CMK (cell line): Measurements from ENCODE around the gene CHMP3.
"Not testable (repeated sequence)": the region's sequence is repeated elsewhere in the genome, so short reads cannot be mapped to it uniquely, and the experiment has no call there.

Source experiments
- DNase-seq: peaks from one replicate; pipeline ENCODE4 v3.0.0-alpha.2; 2010; ENCODE audit warnings: low read depth

Gene CHMP3

GRCh38 chr2:86507600-86507999 is 55.6 kb downstream of the CHMP3 start:
- no peak for DNase-seq

- DNase-seq: no peak
Measured at GRCh38 chr2:86500325-86501083, 62.7 kb downstream of the CHMP3 start.

DNA sequence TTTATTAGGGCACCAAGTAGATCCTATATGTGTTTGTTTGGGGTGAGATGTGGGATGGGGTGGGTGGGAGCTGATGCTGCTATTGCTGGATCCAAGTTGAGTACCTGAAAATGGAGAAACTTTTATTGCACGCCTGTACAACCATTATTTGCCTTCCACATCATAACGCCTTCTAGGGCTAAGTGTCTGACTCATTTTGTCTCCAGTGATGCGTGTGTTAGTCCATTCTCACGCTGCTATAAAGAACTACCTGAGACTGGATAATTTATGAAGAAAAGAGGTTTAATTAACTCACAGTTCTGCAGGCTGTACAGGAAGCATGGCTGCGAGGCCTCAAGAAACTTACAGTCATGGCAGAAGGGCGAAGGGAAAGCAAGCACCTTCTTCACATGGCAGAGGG is 63.9 kb downstream of the CHMP3 start:
- no peak for DNase-seq

- no peak for DNase-seq
Measured at GRCh38 chr2:86498468-86499260, 64.6 kb downstream of the CHMP3 start.

GRCh38 chr2:86496391-86496790 is 66.9 kb downstream of the CHMP3 start:
- not testable (repeated sequence) for DNase-seq

GRCh38 chr2:86492048-86492453 is 71.2 kb downstream of the CHMP3 start:
- no peak for DNase-seq

DNA sequence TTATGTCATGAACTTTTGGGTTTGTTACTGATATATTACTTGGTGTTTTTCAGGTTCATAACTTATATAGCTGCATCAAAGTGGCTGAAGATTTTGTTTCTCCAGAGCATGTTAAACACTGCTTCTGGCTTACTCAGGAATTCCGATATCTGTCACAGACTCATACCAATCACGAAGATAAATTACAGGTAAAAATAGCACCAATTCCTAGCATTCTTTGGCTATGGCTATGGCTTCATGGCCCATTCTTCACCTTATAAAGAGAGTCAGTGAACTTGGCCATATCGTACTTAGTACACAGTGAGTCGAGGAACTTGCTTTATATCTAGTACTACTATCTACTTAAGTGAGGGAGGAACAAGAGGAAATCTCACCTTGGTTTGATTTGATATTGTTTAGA is 72.2 kb downstream of the CHMP3 start:
- DNase-seq: no peak

DNA sequence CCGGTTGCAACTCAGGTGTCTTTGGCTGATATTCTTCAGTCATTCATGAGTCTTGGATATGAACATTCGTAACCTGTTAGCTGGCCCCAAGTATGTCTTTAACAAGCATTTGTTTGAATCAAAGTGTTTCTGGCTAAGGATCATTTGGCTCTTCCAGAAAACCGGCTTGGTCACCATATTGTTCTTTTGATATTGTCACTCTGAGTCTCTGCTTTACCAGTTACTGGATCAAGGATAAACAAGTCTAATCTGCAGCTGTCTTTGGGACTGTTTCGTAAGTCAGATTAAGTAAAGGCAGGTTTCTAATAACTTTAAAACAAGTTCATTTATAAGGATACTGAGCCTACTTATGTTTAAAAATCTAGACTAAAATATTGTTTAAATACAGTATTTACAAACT is 73.0 kb downstream of the CHMP3 start:
- DNase-seq: no peak

DNA sequence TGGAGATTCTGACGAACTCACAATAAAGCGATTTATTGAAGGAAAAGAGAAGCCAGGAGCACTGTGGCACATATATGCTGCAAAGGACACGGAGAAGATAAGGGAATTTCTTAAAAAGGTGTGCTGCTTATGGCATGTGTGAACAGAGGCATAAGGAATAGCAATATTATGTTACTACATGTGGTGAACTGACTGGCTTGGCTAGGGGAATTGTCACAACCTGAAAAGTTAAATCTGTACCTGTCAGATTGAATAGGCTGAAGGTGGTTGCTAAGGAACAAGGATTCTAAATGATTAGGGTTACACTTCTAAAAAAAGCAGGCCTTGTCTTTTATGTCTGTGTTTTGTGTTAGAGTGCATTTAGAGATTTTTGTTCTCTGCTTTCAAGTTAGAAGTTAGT is 73.7 kb downstream of the CHMP3 start:
- DNase-seq: no peak

DNA sequence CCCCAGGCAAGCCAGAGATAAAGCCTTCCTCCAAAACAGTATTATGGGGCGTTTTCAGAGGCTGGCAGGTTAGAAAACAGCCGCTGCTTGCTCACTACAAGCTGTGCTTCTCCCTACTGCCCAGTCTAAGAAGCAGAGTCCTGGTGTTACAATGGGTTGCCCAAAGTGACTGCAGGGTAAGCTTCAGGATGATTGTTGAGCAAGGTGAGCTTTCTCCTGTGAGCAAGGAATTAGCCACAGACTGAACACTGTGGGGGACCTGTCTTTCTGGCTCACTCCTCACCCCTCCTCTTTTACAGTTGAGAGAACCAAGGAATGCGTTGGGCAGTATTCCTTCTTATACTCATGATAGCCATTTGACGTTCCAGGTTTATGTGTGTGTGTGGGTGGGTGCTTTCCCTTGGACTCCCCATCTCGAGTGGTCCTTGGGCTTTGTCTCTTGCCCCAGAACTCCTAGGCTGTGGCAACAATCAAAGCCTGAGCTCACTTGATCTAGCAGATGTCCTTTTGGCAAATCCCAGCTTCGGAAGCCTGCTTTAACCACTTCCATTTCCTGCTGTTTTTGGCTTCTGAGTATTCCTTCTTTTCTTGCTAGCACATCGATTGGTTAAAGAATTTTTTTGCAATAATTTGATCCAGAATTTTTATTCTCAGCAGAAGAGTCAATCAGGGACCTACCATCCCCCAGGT is 74.5 kb downstream of the CHMP3 start:
- DNase-seq: no peak

- no peak for DNase-seq
Measured at GRCh38 chr2:86487062-86487461, 76.2 kb downstream of the CHMP3 start.

DNA sequence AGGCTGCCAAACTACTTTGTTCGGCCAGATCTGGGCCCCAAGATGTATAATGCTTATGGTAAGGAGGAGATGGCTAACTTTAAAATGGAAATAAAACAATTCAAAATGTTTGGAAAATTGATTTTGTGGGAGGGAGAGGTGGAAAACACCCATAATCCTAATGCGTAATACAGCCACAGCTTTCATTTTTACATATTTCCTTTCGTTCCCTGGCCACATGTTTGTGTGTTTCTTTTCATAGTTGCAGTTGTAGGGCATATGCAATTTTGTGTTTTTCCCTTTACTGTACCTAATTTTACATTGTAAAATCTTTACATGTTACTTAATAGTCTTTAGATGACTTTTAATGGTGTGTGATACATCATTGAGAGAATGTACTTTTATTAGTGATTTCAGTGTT is 77.4 kb downstream of the CHMP3 start:
- DNase-seq: no peak

- no peak for DNase-seq
Measured at GRCh38 chr2:86485103-86485502, 78.1 kb downstream of the CHMP3 start.

DNA sequence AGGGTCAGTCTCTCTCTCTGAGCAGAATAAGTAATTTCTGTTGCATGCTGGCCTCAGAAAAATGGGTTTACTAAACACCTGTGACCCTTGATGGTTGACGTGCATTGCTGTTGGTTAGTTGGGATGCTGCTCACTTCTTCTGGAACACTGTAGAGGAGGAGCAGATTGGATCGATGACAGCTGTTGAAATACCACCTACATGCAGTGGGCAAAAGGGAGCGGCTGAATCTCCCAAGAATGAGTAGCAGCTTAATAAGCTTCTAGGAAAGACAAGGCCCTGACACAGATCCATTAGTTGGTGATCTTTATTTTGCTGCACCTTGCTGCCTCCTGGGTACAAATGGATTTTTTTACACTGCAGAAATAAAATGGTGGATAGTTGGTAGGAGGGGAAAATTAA is 78.9 kb downstream of the CHMP3 start:
- DNase-seq: no peak

DNA sequence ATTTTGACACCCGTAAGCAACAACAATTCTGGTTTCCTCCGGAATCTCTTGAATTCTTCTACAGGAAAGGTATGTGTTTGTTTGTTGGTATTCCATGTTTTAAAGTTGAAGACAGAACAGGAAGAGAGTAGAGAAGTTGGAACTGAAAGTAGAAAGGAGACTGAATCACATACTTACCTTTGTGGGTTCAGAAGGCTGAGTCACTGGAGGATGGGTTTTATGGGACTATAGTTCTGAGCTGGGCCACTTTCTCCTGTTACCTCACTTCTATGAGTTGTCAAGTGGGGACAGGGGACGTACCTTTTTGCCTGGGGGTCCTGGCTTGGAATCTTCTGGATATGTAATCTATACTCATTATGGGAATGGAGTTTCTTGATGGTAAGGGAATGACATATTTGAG is 81.2 kb downstream of the CHMP3 start:
- no peak for DNase-seq

DNA sequence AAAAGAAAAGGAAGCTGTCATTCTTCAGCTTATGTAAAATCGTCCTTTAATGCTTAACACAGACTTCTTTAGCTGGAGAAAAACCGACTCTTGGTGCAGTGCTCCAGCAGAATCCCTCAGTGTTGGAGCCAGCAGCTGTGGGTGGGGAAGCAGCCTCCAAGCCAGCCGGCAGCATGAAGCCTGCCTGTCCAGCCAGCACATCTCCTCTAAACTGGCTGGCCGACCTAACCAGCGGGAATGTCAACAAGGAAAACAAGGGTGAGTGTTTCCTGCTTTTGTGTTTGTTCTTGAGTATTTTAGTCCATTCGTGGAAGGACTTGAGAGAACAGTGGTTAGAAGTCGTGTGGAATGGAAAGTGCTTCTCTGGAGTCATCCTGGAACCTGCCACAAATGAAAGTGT is 83.1 kb downstream of the CHMP3 start:
- DNase-seq: no peak

DNA sequence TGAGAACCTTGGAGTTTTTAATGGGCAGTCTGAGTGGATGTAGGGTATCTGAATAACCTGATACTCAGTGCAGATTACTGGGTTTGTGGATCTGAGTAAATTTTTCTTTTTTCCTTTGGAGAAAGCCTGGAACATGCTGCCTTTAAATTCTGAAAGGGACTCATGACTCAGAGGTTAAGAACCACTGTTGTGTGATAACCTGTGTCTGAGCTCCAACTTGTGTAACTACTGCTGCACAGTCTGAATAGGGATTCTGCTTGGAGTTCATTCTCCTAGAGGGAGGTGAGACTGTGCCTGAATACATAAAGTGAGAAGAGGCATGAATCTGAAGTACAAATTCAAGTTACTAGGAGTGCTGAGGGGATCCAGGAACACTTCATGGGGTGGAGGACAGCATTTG is 85.9 kb downstream of the CHMP3 start:
- DNase-seq: no peak

- DNase-seq: no peak
Measured at GRCh38 chr2:86476918-86477317, 86.3 kb downstream of the CHMP3 start.

GRCh38 chr2:86476092-86476491 is 87.2 kb downstream of the CHMP3 start:
- DNase-seq: no peak

DNA sequence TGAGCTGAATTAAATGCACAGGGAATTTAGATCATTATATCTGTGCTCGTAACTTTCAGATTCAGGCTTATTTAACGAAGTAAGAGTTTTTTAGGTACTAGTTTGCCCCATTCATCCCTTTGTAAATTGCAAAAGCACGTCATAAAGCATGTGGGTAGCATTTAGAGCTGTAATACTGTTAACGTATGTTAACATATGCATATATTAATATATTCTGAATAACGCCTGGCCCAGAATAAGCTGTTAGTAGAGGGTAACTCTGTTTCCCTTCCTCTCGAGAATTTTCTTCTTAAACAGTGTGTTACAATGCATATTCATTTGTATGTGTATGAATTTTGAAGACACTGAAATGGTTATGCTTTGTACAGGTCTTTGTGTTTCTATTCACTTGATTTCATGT is 91.6 kb downstream of the CHMP3 start:
- no peak for DNase-seq

DNA sequence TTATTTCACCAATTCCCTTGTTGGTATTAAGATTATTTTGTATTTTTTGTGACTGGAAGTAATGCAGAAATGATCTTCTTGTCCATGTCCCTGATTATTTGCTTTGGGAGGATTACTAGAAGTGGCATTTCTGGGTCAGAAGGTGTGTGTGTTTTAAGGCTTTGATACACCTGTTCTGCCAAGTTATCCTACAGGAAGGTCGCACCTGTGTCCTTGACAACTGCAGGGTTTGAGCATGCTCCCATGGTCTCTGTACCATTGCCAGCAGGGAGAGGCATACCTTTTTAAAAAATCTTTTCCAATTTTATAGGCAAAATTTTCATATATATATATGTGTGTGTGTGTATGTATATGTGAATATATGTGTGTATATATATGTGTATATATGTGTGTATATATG is 92.4 kb downstream of the CHMP3 start:
- DNase-seq: no peak

DNA sequence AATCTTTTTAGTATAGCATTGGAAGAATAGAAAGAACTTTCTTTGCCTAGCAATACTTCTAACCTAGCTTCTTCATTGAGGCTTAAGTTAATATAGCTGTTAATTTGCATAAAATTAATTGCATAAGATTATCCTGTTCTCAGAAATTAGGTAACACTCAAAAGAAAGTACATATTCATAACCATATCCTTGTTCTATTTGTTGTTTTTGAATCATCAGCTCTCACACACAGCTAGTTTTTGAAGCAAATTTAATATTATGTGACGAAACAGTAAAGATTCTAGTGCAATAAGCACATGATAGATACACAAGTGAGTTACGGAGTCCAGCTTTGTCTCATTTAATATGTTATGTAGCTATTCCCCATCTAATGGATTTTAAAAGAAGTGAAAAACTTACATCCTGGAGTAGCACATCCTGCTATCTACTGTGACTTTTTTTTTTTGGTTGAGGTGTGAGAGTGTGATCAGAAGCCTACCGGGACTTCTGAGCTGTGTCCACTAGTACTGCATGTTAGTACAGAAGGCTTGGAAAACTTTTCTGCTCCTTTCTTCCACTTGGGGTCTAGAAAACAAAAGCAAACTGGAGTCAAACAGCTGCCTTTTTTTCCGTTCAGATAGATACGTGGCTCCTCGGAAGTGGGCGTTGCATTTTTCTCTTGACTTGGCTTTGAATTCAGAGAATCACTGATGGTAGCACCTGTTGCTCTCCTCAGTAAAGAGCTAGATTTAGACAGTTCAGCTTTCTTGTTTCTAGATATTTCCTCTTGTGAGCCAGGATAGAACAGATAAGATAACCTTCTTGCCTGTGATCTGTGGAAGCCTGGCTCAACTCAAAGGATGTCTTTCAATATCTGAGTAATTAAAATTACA is 94.8 kb downstream of the CHMP3 start:
- DNase-seq: no peak
